Gastroesophageal sphincter (tissue), 4 donors: ENCODE results near the gene PER3. TPM values are rescaled to one million over a fixed set of nuclear protein-coding genes. Genes with fewer than 3 reads are reported as not detected.
A peak's percentile ranks its signal among the peaks of the same experiment; 100 is the strongest.
"Not testable (repeated sequence)": the region's sequence is repeated elsewhere in the genome, so short reads cannot be mapped to it uniquely, and the experiment has no call there.

Source experiments
- ATAC-seq: fragments of 150-250 bp; one replicate; pipeline ENCODE4 v1.9.1; 2016; ENCODE audit warnings: mild to moderate bottlenecking, moderate library complexity
- H3K27ac ChIP-seq, 4 donors: fragments of 200-600 bp; sonication (generic) in 3 of 4; 1 replicate in 3 of 4; 2 replicates in 1 of 4; pipeline ENCODE4 v1.5.1; 2016 to 2019
- H3K27me3 ChIP-seq: fragments of 200-600 bp; sonication (generic); one replicate; pipeline ENCODE4 v1.5.1; 2019
- H3K36me3 ChIP-seq, 2 donors: fragments of 200-600 bp; sonication (generic); one replicate each; pipeline ENCODE4 v1.5.1; 2019; ENCODE audit warnings: control low read depth in 1 of 2
- H3K4me1 ChIP-seq, 3 donors: fragments of 200-600 bp; sonication (generic); 1 replicate in 2 of 3; 2 replicates in 1 of 3; pipeline ENCODE4 v1.5.1; 2016 to 2019; ENCODE audit warnings: control low read depth in 2 of 3
- H3K4me3 ChIP-seq, 2 donors: fragments of 200-600 bp; sonication (generic); one replicate each; pipeline ENCODE4 v1.5.1; 2019; ENCODE audit warnings: mild to moderate bottlenecking in 1 of 2, moderate library complexity in 1 of 2
- H3K9me3 ChIP-seq, 3 donors: fragments of 200-600 bp; sonication (generic); one replicate each; pipeline ENCODE4 v1.5.1; 2017 to 2019; ENCODE audit warnings: control low read depth in 2 of 3
- EP300 ChIP-seq: sonication (generic); formaldehyde crosslinking; IDR thresholded peaks from one replicate; pipeline ENCODE4 v1.6.1; 2017; ENCODE audit warnings: antibody characterized with exemption, mild to moderate bottlenecking
- POLR2A ChIP-seq, 2 donors: fragments of 450-650 bp; IDR thresholded peaks; one replicate each; pipeline ENCODE4 v1.6.1; 2017; ENCODE audit warnings: antibody characterized with exemption in 2 of 2, mild to moderate bottlenecking in 2 of 2, moderate library complexity in 1 of 2
- POLR2AphosphoS5 ChIP-seq: sonication (generic); formaldehyde crosslinking; IDR thresholded peaks from one replicate; pipeline ENCODE4 v1.6.1; 2017; ENCODE audit warnings: antibody characterized with exemption
- WGBS, 2 donors: methylation state at CpG; one replicate each; pipeline ENCODE4 v1.1.5; 2018; ENCODE audit warnings: low coverage in 1 of 2; 5-methylcytosine and 5-hydroxymethylcytosine counted together
- total RNA-seq, 4 donors: library from RNA; depleted of rRNA; stranded (reverse); fragments of >200 nt; gene quantifications; one replicate each; pipeline ENCODE4 v1.1.0, GENCODE V29; 2016
- TF ChIP-seq, protein P1 (sequence below), 4 experiments: fragments of 200-600 bp in 2 of 4; fragments of 450-650 bp in 2 of 4; sonication (generic) in 1 of 4; IDR thresholded peaks; one replicate each; pipeline ENCODE4 v1.5.1; 2017 to 2019; ENCODE audit warnings: antibody characterized with exemption in 4 of 4, mild to moderate bottlenecking in 2 of 4, moderate library complexity in 2 of 4

Gene PER3
- total RNA-seq, 4 donors from 2014 or later: 26.8 to 73.2 (median 43.4) TPM

DNA sequence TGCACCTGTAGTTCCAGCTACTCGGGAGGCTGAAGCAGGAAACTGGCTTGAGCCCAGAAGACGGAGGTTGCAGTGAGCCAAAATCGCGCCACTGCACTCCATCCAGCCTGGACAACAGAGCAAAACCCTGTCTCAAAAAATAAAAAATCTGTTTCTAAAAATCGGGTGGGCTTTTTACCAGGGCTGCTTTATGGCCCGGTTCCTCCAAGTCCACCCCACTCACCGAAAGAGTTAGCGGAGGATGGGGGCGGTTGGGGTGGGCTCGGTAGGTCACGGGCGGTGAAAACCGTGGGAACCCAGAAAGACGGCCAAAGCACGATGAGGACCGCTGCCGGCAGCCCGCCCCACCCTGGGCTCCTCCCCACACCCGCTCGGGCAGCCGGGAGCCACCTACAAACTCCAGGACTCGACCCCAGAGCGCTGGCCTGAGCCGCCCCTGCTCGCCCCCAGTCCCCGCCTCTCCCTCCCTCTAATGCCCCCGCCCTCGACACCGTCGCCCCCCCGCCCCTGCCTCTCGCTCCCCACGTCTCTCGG is 846 bp upstream of the PER3 start:
- WGBS, 2 donors: 0 to 2% methylated on average over 4 to 6 of the region's 34 CpGs
- Histone ChIP-seq H3K4me3 (peak overlapping the region; percentile 34 to 87), H3K9me3 (no peaks in the 10 kb centered on the region), H3K27me3 (no peaks in the 10 kb centered on the region), H3K27ac (peak overlapping the region; percentile 83 to 99 (median 98)), H3K36me3 (peaks cover 0 to 44% of the 10 kb centered on the region in 2 donors), H3K4me1 (peaks cover 6 to 54% (median 20%) of the 10 kb centered on the region in 3 donors)
- no peak for TF ChIP-seq EP300
- TF ChIP-seq, protein P1, sequence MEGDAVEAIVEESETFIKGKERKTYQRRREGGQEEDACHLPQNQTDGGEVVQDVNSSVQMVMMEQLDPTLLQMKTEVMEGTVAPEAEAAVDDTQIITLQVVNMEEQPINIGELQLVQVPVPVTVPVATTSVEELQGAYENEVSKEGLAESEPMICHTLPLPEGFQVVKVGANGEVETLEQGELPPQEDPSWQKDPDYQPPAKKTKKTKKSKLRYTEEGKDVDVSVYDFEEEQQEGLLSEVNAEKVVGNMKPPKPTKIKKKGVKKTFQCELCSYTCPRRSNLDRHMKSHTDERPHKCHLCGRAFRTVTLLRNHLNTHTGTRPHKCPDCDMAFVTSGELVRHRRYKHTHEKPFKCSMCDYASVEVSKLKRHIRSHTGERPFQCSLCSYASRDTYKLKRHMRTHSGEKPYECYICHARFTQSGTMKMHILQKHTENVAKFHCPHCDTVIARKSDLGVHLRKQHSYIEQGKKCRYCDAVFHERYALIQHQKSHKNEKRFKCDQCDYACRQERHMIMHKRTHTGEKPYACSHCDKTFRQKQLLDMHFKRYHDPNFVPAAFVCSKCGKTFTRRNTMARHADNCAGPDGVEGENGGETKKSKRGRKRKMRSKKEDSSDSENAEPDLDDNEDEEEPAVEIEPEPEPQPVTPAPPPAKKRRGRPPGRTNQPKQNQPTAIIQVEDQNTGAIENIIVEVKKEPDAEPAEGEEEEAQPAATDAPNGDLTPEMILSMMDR (IDR thresholded peaks at IDR 0.05): no peak
- peak in 1 of 2 donors; percentile 42 for TF ChIP-seq POLR2A (IDR thresholded peaks at IDR 0.05)
- TF ChIP-seq POLR2AphosphoS5: no peak
- ATAC-seq: peak; percentile 50

DNA sequence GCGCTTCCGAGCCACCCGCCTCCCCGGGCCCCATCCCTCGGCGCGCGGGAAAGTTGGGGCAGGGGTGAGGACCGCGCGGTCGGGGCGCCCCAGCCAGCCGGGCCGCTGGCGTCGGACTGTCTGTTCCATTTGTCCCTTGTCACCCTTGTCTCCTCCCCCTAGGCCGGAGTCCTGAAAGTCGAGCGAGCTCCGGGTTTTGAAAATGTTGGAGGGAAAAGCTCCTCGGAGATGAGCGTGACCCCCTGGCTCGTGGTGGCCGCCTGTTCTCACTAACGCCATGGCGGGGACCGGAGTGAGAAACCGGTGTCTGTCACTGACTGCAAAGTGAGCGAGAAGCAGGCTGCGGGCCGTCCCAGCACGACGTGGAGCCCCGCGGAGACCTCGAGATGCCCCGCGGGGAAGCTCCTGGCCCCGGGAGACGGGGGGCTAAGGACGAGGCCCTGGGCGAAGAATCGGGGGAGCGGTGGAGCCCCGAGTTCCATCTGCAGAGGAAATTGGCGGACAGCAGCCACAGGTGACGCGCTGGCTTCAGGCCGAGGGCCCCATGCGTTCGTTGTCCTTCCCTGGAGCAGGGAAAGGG is 491 bp downstream of the PER3 start:
- TF ChIP-seq EP300: no peak
- peak in 1 of 2 donors; percentile 14 for TF ChIP-seq POLR2A (IDR thresholded peaks at IDR 0.05)
- 40% methylated on average over 2 of the region's 52 CpGs; no CpG with 5 or more reads in 1 of the 2 donors for WGBS, 2 donors
- Histone ChIP-seq H3K36me3 (peaks cover 0 to 44% of the 10 kb centered on the region in 2 donors), H3K27ac (peak overlapping the region; percentile 85 to 99 (median 98)), H3K27me3 (no peaks in the 10 kb centered on the region), H3K9me3 (no peaks in the 10 kb centered on the region), H3K4me3 (peak overlapping the region; percentile 58 to 87), H3K4me1 (peaks cover 6 to 67% (median 20%) of the 10 kb centered on the region in 3 donors)
- no peak for ATAC-seq

DNA sequence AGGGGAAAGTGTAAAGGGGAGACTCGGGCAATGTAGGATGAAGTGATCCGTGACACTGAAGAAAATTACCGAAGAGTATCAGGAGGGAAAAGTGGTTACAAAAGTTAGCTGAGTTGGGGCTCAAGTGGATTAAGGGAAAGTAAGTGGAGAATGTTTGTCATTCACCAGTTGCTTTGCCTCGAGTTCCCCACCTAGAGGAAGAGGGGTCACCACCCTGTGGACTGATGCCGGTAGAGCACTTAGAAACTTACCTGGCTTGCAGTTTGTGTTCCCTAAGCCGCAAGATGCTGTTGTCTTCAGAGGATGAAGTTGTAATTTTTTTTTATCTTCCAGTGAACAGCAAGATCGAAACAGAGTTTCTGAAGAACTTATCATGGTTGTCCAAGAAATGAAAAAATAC is 1.0 kb downstream of the PER3 start:
- no peaks in the 10 kb centered on the region for H3K27me3 ChIP-seq
- WGBS, 2 donors: 53 to 69% methylated on average over 5 to 7 of the region's 7 CpGs
- no peak for ATAC-seq
- TF ChIP-seq POLR2A (IDR thresholded peaks at IDR 0.05): no peak
- TF ChIP-seq, protein P1 (IDR thresholded peaks at IDR 0.05): peak in 1 of 4 experiments; percentile 7
- no peaks in the 10 kb centered on the region for H3K9me3 ChIP-seq
- H3K4me1 ChIP-seq: peaks cover 6 to 73% (median 20%) of the 10 kb centered on the region in 3 donors
- peak overlapping the region; percentile 85 to 99 (median 98) for H3K27ac ChIP-seq
- peak overlapping the region; percentile 58 to 87 for H3K4me3 ChIP-seq
- peaks cover 0 to 44% of the 10 kb centered on the region in 2 donors for H3K36me3 ChIP-seq

DNA sequence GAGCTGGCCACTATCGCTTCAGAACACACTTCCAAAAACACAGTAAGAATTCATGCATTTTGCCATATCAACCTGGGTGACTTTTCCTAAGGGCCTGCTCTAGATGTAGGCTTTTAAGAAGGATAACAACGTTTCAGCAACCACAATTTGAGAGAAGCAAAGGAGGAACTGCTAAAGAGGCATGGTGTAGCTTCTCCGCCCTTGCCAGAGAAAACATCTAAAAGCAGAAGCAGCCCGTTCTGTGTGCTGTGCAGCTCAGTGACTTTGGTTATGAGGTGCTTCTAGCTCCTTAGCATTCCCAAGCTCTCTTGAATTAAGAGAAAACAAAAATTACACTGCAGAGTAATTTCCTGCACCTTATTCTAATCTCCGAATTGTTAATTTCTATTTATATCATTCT is 2.7 kb downstream of the PER3 start:
- no peaks in the 10 kb centered on the region for H3K27me3 ChIP-seq
- peaks cover 0 to 44% of the 10 kb centered on the region in 2 donors for H3K36me3 ChIP-seq
- peak overlapping the region in 1 of 2 donors; percentile 26 for H3K4me3 ChIP-seq
- peak overlapping the region in 3 of 4 donors; percentile 9 to 98 (median 45) for H3K27ac ChIP-seq
- peaks cover 6 to 74% (median 20%) of the 10 kb centered on the region in 3 donors for H3K4me1 ChIP-seq
- H3K9me3 ChIP-seq: no peaks in the 10 kb centered on the region
- no peak for ATAC-seq
- WGBS, 2 donors: 23 to 38% methylated on average over 3 to 5 of the region's 5 CpGs
- TF ChIP-seq POLR2AphosphoS5 (no peak), POLR2A (IDR thresholded peaks at IDR 0.05) (no peak), EP300 (no peak)
- TF ChIP-seq, protein P1 (IDR thresholded peaks at IDR 0.05): no peak

DNA sequence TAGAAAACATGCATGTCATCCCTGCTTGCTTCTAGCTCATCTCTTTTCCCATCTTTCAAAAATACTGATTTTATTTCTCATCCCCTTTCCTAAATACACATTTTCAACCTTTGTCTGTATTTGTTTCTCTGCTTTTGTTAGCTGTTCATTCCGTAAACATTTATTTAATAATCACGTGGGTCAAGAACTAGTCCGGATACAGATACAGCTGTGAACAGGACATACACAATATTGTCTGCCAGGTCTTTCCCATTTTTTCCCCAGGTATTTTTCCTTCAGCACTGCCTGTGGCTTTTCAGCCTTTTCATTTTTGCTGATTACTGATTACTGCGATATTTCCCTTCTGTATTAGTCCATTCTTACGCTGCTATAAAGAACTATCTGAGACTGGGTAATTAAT is 5.7 kb downstream of the PER3 start:
- no peaks in the 10 kb centered on the region for H3K9me3 ChIP-seq
- no peak for ATAC-seq
- H3K4me3 ChIP-seq: no peak overlapping the region
- TF ChIP-seq, protein P1 (IDR thresholded peaks at IDR 0.05): no peak
- TF ChIP-seq POLR2A (IDR thresholded peaks at IDR 0.05) (no peak), POLR2AphosphoS5 (no peak), EP300 (no peak)
- H3K27me3 ChIP-seq: no peaks in the 10 kb centered on the region
- peaks cover 0 to 74% of the 10 kb centered on the region in 2 donors for H3K36me3 ChIP-seq
- H3K27ac ChIP-seq: peak overlapping the region in 1 of 4 donors; percentile 20
- WGBS, 2 donors: 65 to 74% methylated on average over 5 of the region's 5 CpGs
- peaks cover 6 to 54% (median 14%) of the 10 kb centered on the region in 3 donors for H3K4me1 ChIP-seq

DNA sequence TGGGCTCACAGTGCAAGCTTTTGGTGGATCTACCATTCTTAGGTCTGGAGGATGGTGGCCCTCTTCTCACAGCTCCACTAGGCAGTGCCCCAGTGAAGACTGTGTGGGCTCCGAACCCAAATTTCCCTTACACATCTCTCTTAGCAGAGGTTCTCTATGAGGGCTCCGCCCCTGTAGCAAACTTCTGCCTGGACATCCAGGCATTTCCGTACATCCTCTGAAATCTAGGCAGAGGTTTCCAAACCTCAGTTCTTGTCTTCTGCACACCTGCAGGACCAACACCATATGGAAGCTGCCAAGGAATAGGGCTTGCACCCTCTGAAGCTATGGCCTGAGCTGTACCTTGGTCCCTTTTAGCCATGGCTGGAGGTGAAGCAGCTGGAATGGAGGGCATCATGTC is 6.9 kb downstream of the PER3 start:
- ATAC-seq, H3K27ac ChIP-seq, H3K27me3 ChIP-seq, H3K9me3 ChIP-seq, H3K4me3 ChIP-seq: not testable (repeated sequence)
- H3K4me1 ChIP-seq: peaks cover 0 to 48% (median 9%) of the 10 kb centered on the region in 3 donors
- WGBS, 2 donors: no CpG with 5 or more reads among the region's 3 CpGs
- H3K36me3 ChIP-seq: peaks cover 0 to 86% of the 10 kb centered on the region in 2 donors
